ENCODE data around the gene TNRC18.

Gene TNRC18

DNA sequence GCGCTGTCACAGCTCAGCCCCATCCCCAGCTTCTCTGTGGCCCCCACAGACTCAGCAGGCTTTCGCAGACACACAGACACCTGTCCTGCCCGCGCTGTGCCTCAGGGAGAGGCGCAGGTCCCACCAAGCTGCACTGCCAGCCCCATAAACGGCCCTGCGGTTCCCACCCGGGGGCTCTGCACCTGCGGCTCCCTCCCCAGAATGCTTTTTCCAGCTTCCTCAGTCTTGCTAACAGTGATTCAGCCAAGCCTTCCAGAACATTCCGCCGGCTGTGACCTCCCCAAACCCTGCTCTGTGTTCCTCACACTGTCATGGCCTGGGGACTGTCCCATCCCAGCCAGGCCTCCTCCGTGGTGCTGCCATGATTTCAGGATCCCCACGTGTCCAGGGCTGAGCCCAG is 27.8 kb upstream of the TNRC18 start:
- Histone ChIP-seq H3K27ac (ENCODE audit: poor library complexity, severe bottlenecking) (no peak overlapping the region), H3K9me3 (ENCODE audit: severe bottlenecking) (no peaks in the 10 kb centered on the region), H3K27me3 (ENCODE audit: insufficient read depth, poor library complexity, severe bottlenecking) (no peaks in the 10 kb centered on the region), H3K4me3 (ENCODE audit: severe bottlenecking) (no peak overlapping the region), H3K4me1 (ENCODE audit: insufficient read depth, poor library complexity, severe bottlenecking) (peaks cover 7% of the 10 kb centered on the region), H3K36me3 (ENCODE audit: low read depth) (no peaks in the 10 kb centered on the region)
- no peak for TF ChIP-seq CTCF (IDR thresholded peaks at IDR 0.05; ENCODE audit: poor library complexity, severe bottlenecking)
- ATAC-seq (ENCODE audit: low read depth) (0 out of 3 replicates have a peak, but pooled peaks have one; percentile 5), DNase-seq (ENCODE audit: low spot score) (no peak)

- no peaks in the 10 kb centered on the region for H3K9me3 ChIP-seq (ENCODE audit: severe bottlenecking)
- no peaks in the 10 kb centered on the region for H3K27me3 ChIP-seq (ENCODE audit: insufficient read depth, poor library complexity, severe bottlenecking)
- TF ChIP-seq CTCF (IDR thresholded peaks at IDR 0.05; ENCODE audit: poor library complexity, severe bottlenecking), result peak; percentile 49
- no peaks in the 10 kb centered on the region for H3K36me3 ChIP-seq (ENCODE audit: low read depth)
- peak; percentile 47 for ATAC-seq (ENCODE audit: low read depth)
- no peak overlapping the region for H3K27ac ChIP-seq (ENCODE audit: poor library complexity, severe bottlenecking)
- no peak for DNase-seq (ENCODE audit: low spot score)
- H3K4me1 ChIP-seq (ENCODE audit: insufficient read depth, poor library complexity, severe bottlenecking), result peaks cover 7% of the 10 kb centered on the region
- no peak overlapping the region for H3K4me3 ChIP-seq (ENCODE audit: severe bottlenecking)
Measured at GRCh38 chr7:5450549-5451327, 27.1 kb upstream of the TNRC18 start.

DNA sequence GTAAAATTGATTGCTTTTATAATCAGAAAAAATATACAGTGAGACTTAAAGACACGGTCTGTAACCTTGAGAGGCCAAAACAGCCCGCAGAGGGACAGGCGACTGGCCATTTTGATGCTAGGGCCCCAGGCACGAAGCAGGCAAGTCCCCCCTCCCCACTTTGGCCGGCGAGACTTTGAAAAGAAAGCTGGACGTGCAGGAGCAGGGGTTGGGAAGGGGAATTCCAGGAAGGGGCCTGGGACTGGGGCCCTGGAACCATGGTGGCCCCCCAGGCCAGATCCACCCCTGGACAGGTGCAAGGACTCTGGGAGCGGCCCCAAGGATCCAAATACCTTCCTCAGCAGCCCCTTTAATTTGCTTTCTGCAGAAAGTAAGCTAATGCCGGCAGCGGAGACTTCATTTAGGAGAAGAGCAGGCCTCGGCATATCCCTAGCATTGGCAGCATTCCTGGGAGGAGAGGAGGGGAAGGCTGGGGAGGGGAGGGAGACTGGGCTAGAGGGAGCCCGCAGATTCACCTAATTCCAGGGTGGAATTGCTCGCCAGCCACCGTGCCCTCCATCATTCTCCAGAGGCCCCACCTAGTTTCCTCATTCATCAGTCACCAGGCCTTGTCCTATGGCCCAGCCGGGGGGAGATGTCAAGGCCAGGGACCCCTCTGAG is 24.9 kb upstream of the TNRC18 start:
- no peak overlapping the region for H3K4me3 ChIP-seq (ENCODE audit: severe bottlenecking)
- H3K4me1 ChIP-seq (ENCODE audit: insufficient read depth, poor library complexity, severe bottlenecking), result peaks cover 7% of the 10 kb centered on the region
- no peak for TF ChIP-seq CTCF (IDR thresholded peaks at IDR 0.05; ENCODE audit: poor library complexity, severe bottlenecking)
- ATAC-seq (ENCODE audit: low read depth) (peak; percentile 69), DNase-seq (ENCODE audit: low spot score) (no peak)
- no peaks in the 10 kb centered on the region for H3K9me3 ChIP-seq (ENCODE audit: severe bottlenecking)
- no peaks in the 10 kb centered on the region for H3K36me3 ChIP-seq (ENCODE audit: low read depth)
- H3K27me3 ChIP-seq (ENCODE audit: insufficient read depth, poor library complexity, severe bottlenecking), result no peaks in the 10 kb centered on the region
- no peak overlapping the region for H3K27ac ChIP-seq (ENCODE audit: poor library complexity, severe bottlenecking)

- Histone ChIP-seq H3K4me3 (ENCODE audit: severe bottlenecking) (no peak overlapping the region), H3K27me3 (ENCODE audit: insufficient read depth, poor library complexity, severe bottlenecking) (no peaks in the 10 kb centered on the region), H3K27ac (ENCODE audit: poor library complexity, severe bottlenecking) (no peak overlapping the region), H3K4me1 (ENCODE audit: insufficient read depth, poor library complexity, severe bottlenecking) (peaks cover 7% of the 10 kb centered on the region), H3K9me3 (ENCODE audit: severe bottlenecking) (no peaks in the 10 kb centered on the region), H3K36me3 (ENCODE audit: low read depth) (no peaks in the 10 kb centered on the region)
- ATAC-seq (ENCODE audit: low read depth) (no peak), DNase-seq (ENCODE audit: low spot score) (no peak)
- TF ChIP-seq CTCF (IDR thresholded peaks at IDR 0.05; ENCODE audit: poor library complexity, severe bottlenecking), result no peak
Measured at GRCh38 chr7:5445981-5446594, 22.5 kb upstream of the TNRC18 start.

Data from RWPE2 (cell line).